BJ (cell line): ENCODE results near the gene ETV6. TPM values are rescaled to one million over a fixed set of nuclear protein-coding genes. Genes with fewer than 3 reads are reported as not detected.

ENCODE experiments used
- CTCF ChIA-PET: fragments of 350-600 bp; formaldehyde crosslinking; extraction: SDS; loops from one replicate; lab custom pipeline; 2021; ENCODE audit warnings: antibody characterized with exemption, inconsistent platforms; lab: Yijun Ruan, JAX
- POLR2A ChIA-PET: fragments of 300-600 bp; sonication (Branson Sonifier 250); formaldehyde crosslinking; extraction: SDS; loops from one replicate; lab custom pipeline; 2021; ENCODE audit warnings: antibody characterized with exemption; lab: Charles Lee
- DNase-seq: peaks from one replicate; pipeline ENCODE4 v3.0.0-alpha.2; 2011; ENCODE audit warnings: low read depth
- H3K27me3 ChIP-seq: 2 replicates; pipeline ENCODE4 v1.6.0; 2011; ENCODE audit warnings: low read length; ENCODE audit not compliant: control insufficient read depth, insufficient read depth
- H3K36me3 ChIP-seq: 2 replicates; pipeline ENCODE4 v1.5.1; 2011; ENCODE audit warnings: low read length; ENCODE audit not compliant: control insufficient read depth, insufficient read depth
- H3K4me3 ChIP-seq: 2 replicates; pipeline ENCODE4 v1.5.1; 2011; ENCODE audit warnings: low read depth, mild to moderate bottlenecking, control low read depth, low read length
- polyA plus RNA-seq: library from polyadenylated mRNA; depleted of rRNA; stranded (reverse); fragments of >200 nt; gene quantifications from 2 replicates; pipeline ENCODE4 v1.2.3, GENCODE V29; 2011
- TF ChIP-seq, protein P1 (sequence below): IDR thresholded peaks from 2 replicates; pipeline ENCODE4 v1.5.1; 2011; ENCODE audit warnings: low read depth, mild to moderate bottlenecking, control low read depth, inconsistent platforms, low read length, moderate library complexity; ENCODE audit not compliant: insufficient read depth

The ETV6 gene
- polyA plus RNA-seq, 1 experiment, result 10.7 TPM

DNA sequence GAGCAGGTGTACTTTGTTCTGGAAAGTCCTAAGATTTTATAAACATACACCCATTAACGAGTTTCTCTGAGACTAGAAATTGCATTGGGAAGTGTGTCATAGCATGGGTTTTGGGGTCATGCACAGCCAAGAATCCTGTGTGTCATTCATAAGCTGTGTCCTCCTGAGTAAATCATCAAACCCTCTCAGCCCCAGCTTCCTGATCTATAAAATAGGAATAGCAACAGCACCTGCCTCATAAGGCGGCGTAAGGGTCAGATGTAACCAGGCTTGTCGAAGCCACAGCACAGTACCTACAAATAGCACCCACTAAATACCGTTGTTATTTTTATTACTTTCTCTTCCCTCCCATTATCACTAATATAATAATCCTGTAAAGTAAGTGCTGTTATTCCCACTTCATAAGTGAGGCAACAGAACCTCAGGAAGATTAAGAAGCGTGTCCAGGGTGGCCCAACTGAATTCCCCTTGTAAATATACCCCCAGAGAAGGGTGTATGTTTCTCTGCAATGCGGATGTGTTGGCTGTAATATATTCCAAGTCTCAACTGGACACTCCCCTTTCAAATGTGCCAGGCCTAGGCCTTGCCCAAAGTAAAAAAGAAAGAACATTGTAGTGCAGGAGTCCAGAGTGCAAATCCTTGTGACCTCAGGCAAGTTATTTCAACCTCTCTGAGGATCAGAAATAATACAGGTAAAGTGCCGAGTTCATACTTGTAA lies 233.0 kb downstream of the ETV6 start:
- POLR2A ChIA-PET, result no interaction called here
- no peak for DNase-seq
- CTCF ChIA-PET, result interaction anchor here (0.6 kb wide), 1 partner anchor 14 kb away, joined by 3 read pairs; no protein-coding TSS in a partner anchor
- Histone ChIP-seq H3K36me3 (peaks cover 5% of the 10 kb centered on the region), H3K4me3 (no peak overlapping the region), H3K27me3 (no peaks in the 10 kb centered on the region)
- TF ChIP-seq, protein P1, sequence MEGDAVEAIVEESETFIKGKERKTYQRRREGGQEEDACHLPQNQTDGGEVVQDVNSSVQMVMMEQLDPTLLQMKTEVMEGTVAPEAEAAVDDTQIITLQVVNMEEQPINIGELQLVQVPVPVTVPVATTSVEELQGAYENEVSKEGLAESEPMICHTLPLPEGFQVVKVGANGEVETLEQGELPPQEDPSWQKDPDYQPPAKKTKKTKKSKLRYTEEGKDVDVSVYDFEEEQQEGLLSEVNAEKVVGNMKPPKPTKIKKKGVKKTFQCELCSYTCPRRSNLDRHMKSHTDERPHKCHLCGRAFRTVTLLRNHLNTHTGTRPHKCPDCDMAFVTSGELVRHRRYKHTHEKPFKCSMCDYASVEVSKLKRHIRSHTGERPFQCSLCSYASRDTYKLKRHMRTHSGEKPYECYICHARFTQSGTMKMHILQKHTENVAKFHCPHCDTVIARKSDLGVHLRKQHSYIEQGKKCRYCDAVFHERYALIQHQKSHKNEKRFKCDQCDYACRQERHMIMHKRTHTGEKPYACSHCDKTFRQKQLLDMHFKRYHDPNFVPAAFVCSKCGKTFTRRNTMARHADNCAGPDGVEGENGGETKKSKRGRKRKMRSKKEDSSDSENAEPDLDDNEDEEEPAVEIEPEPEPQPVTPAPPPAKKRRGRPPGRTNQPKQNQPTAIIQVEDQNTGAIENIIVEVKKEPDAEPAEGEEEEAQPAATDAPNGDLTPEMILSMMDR, result no peak

DNA sequence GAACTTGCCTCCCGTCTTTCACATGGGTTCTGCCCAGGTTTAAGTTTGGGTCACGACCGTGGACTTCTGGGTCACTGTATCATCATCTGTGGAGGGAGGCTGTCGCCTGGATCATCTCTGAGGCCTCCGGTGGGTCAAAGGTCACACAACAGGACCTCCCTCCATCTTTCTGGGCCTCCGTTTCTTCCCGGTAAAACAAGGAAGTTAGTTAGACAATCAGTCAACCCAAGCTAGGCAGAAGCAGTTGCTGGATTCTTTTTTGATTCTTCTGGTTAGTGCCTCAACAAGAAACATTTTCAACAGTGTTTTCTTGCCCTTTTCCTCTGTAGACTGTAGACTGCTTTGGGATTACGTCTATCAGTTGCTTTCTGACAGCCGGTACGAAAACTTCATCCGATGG lies 234.6 kb downstream of the ETV6 start:
- no peak for DNase-seq
- H3K4me3 ChIP-seq, result no peak overlapping the region
- no peaks in the 10 kb centered on the region for H3K27me3 ChIP-seq
- H3K36me3 ChIP-seq, result peaks cover 9% of the 10 kb centered on the region
- ChIA-PET CTCF (no interaction called here), POLR2A (no interaction called here)
- TF ChIP-seq, protein P1, result no peak

DNA sequence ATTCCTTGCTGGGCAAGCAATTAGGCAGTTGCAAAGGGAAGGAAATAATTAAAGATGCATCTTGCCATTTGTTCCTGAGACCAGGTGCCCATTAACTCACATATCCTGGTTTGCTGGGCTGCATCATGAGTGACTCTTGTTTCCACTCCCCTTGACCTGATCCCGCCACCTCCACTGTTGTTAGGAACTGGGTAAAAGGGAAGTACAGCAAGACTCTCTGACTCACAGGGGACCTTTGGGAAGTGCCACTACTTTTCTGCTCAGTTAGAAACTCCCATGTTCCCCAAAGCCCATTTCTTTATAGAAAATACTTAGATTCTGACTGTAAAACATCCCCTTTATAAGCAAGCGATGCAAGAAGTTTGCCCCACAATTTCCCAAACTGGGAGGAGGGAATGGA lies 235.2 kb downstream of the ETV6 start:
- peaks cover 9% of the 10 kb centered on the region for H3K36me3 ChIP-seq
- TF ChIP-seq, protein P1, result no peak
- no peak for DNase-seq
- H3K4me3 ChIP-seq, result no peak overlapping the region
- no peaks in the 10 kb centered on the region for H3K27me3 ChIP-seq
- POLR2A ChIA-PET, result no interaction called here
- CTCF ChIA-PET, result no interaction called here

DNA sequence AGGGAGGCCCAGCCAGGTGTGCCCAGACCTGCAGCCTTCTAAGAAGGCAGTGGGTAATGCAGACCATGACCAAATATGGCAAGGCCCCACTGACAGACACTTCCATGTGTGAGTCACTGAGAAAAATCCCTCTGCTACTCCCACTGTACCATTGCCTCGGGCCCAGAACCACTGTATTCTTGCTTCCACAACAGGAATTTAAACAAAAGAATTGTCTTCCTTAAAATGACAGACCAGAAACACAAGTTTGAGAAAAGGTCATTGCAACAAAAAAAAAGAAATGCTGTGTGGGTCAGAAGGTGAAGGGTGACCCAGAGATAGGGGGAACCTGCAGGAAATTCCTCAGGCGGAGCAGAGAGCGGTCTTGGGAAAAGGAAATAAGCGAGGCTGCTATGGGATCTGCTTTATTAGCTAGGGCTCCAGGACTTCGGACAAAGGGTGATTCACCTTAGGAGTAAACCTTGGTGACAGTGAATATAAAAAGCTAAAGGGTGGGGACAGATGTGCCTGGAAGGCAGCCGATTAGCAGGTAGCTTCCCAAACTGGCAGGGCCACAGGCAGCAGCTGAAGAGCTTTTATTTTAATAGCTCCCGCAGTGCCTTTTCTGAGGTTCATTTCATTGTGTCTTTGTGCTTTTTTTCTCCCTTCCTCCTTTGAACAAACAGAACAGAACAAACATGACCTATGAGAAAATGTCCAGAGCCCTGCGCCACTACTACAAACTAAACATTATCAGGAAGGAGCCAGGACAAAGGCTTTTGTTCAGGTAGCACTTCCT lies 236.0 kb downstream of the ETV6 start:
- ChIA-PET POLR2A (no interaction called here), CTCF (no interaction called here)
- Histone ChIP-seq H3K27me3 (no peaks in the 10 kb centered on the region), H3K36me3 (peaks cover 9% of the 10 kb centered on the region), H3K4me3 (no peak overlapping the region)
- TF ChIP-seq, protein P1, result no peak
- DNase-seq, result peak; percentile 23

DNA sequence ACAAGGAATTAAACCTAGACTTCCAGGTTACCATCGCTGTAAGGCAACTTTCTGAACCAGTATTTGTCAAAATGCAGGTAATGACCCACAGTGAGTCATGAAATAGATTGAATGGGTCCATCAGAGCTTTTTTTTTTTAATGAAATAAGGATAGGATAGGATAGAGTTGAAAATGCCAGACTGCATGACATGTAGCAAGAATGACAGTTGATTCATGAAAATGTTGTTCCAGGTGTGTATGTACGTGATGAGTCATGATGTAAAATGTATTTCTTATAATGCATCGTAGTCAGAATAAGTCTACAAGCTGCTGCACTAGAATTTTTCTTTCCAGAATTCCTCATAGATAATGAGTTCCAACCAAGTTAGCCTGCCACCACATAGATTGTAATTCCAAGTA lies 236.9 kb downstream of the ETV6 start:
- Histone ChIP-seq H3K36me3 (peaks cover 12% of the 10 kb centered on the region), H3K4me3 (no peak overlapping the region), H3K27me3 (no peaks in the 10 kb centered on the region)
- TF ChIP-seq, protein P1, result no peak
- ChIA-PET POLR2A (no interaction called here), CTCF (no interaction called here)
- DNase-seq, result no peak
